GM18517 (cell line): Measurements from ENCODE around the gene NLN.
"Not testable (repeated sequence)": the region's sequence is repeated elsewhere in the genome, so short reads cannot be mapped to it uniquely, and the experiment has no call there.

Experiments used
- ATAC-seq: cut with Tn5 transposase; IDR thresholded peaks from one replicate; pipeline ENCODE4 v1.9.1; 2021; ENCODE audit warnings: mild to moderate bottlenecking, moderate library complexity; ENCODE audit not compliant: unreplicated experiment

NLN gene

GRCh38 chr5:65730910-65731309, 8.9 kb downstream of the NLN start:
- ATAC-seq, result no peak

GRCh38 chr5:65732046-65732445, 10.0 kb downstream of the NLN start:
- ATAC-seq, result not testable (repeated sequence)

GRCh38 chr5:65734196-65734775, 12.3 kb downstream of the NLN start:
- not testable (repeated sequence) for ATAC-seq

- ATAC-seq, result no peak
Measured at GRCh38 chr5:65734921-65735320, 12.9 kb downstream of the NLN start.

GRCh38 chr5:65736011-65736410, 14.0 kb downstream of the NLN start:
- no peak for ATAC-seq

GRCh38 chr5:65737842-65738241, 15.8 kb downstream of the NLN start:
- no peak for ATAC-seq

GRCh38 chr5:65738305-65738704, 16.3 kb downstream of the NLN start:
- ATAC-seq, result no peak

- ATAC-seq, result no peak
Measured at GRCh38 chr5:65739162-65739561, 17.2 kb downstream of the NLN start.

- peak; percentile 88 for ATAC-seq
Measured at GRCh38 chr5:65742565-65743231, 20.7 kb downstream of the NLN start.

- ATAC-seq, result no peak
Measured at GRCh38 chr5:65749221-65749844, 27.3 kb downstream of the NLN start.

- ATAC-seq, result no peak
Measured at GRCh38 chr5:65749956-65750355, 28.0 kb downstream of the NLN start.

- no peak for ATAC-seq
Measured at GRCh38 chr5:65750938-65751337, 28.9 kb downstream of the NLN start.

- ATAC-seq, result no peak
Measured at GRCh38 chr5:65753189-65753588, 31.2 kb downstream of the NLN start.

GRCh38 chr5:65758546-65759144, 36.6 kb downstream of the NLN start:
- ATAC-seq, result no peak

GRCh38 chr5:65760504-65761275, 38.7 kb downstream of the NLN start:
- no peak for ATAC-seq

- ATAC-seq, result no peak
Measured at GRCh38 chr5:65762234-65762633, 40.2 kb downstream of the NLN start.

GRCh38 chr5:65765582-65765981, 43.6 kb downstream of the NLN start:
- no peak for ATAC-seq

- ATAC-seq, result no peak
Measured at GRCh38 chr5:65766175-65766574, 44.2 kb downstream of the NLN start.

- ATAC-seq, result no peak
Measured at GRCh38 chr5:65766781-65767180, 44.8 kb downstream of the NLN start.

GRCh38 chr5:65767565-65767964, 45.6 kb downstream of the NLN start:
- no peak for ATAC-seq

- ATAC-seq, result no peak
Measured at GRCh38 chr5:65768723-65769346, 46.8 kb downstream of the NLN start.
